SK-N-SH (cell line): ENCODE data around the gene RBP5.

Source experiments
- NFIC ChIP-seq: IDR thresholded peaks from 2 replicates; pipeline ENCODE4 v1.4.0; 2012; ENCODE audit warnings: borderline replicate concordance
- TF ChIP-seq, protein P1 (sequence below): fragments of 200-600 bp; sonication (generic); IDR thresholded peaks from 2 replicates; pipeline ENCODE4 v1.6.1; 2017; ENCODE audit warnings: antibody characterized with exemption, mild to moderate bottlenecking, moderate library complexity

DNA sequence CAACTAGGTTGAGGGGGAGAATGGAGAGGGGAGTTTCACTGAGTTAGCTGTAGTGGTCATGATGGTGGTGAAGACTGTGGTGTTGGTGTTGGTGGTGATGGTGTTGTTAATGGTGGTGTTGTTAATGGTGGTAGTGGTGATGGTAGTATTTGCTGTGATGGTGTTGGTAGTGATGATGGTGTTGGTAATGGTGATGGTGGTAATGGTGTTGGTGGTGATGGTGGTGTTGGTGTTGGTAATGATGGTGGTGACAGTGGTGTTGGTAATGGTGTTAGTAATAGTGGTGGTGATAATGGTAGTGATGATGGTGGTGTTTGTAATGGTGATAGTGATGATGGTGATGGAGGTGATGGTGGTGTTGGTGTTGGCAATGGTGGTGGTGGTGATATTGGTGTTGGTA lies 45.6 kb downstream of the RBP5 start:
- no peak for TF ChIP-seq NFIC
- TF ChIP-seq, protein P1, sequence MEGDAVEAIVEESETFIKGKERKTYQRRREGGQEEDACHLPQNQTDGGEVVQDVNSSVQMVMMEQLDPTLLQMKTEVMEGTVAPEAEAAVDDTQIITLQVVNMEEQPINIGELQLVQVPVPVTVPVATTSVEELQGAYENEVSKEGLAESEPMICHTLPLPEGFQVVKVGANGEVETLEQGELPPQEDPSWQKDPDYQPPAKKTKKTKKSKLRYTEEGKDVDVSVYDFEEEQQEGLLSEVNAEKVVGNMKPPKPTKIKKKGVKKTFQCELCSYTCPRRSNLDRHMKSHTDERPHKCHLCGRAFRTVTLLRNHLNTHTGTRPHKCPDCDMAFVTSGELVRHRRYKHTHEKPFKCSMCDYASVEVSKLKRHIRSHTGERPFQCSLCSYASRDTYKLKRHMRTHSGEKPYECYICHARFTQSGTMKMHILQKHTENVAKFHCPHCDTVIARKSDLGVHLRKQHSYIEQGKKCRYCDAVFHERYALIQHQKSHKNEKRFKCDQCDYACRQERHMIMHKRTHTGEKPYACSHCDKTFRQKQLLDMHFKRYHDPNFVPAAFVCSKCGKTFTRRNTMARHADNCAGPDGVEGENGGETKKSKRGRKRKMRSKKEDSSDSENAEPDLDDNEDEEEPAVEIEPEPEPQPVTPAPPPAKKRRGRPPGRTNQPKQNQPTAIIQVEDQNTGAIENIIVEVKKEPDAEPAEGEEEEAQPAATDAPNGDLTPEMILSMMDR = no peak
